ENCODE data around the gene RAMACL. TPM values are rescaled to one million over a fixed set of nuclear protein-coding genes. Genes with fewer than 3 reads are reported as not detected.

RAMACL gene
- total RNA-seq, 1 experiment from 2014 or later = 0.13 TPM

DNA sequence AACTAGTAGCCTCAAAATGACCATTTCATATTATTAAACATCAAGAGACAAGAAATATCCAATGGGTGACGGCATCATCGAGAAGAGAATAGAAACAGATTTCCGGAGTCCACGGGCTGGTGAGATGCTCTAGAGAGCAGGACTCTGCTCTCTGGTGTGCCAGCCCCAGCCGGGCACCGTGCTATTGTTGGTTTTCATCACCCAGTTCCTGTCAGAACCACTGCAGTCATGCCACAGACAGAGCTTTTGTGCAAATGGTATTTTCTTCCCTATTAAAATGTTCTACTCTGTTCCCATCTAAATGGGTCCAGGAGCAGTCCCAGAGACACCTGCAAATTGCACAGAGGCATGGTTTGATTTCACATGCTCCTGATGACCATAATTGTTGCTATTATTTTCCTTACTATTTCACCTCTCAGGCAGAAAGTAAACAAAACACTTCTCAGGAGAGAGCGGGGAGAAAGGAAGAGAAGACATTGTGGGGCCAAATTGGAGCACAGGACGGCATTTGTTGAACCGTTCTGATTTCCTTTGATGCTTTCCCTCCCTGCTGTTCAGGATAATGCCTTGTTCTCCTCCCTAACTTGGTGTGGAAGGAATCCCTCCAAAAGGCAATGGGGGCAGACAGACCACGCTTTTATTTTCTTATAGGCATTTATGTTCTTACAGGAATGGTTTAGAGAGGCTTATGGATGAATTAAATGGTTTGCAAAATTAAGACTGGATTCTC is 11.4 kb upstream of the RAMACL start:
- BruUV-seq (replicated peaks) = no TSS peak
- TF ChIP-seq, protein P1, sequence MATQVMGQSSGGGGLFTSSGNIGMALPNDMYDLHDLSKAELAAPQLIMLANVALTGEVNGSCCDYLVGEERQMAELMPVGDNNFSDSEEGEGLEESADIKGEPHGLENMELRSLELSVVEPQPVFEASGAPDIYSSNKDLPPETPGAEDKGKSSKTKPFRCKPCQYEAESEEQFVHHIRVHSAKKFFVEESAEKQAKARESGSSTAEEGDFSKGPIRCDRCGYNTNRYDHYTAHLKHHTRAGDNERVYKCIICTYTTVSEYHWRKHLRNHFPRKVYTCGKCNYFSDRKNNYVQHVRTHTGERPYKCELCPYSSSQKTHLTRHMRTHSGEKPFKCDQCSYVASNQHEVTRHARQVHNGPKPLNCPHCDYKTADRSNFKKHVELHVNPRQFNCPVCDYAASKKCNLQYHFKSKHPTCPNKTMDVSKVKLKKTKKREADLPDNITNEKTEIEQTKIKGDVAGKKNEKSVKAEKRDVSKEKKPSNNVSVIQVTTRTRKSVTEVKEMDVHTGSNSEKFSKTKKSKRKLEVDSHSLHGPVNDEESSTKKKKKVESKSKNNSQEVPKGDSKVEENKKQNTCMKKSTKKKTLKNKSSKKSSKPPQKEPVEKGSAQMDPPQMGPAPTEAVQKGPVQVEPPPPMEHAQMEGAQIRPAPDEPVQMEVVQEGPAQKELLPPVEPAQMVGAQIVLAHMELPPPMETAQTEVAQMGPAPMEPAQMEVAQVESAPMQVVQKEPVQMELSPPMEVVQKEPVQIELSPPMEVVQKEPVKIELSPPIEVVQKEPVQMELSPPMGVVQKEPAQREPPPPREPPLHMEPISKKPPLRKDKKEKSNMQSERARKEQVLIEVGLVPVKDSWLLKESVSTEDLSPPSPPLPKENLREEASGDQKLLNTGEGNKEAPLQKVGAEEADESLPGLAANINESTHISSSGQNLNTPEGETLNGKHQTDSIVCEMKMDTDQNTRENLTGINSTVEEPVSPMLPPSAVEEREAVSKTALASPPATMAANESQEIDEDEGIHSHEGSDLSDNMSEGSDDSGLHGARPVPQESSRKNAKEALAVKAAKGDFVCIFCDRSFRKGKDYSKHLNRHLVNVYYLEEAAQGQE (IDR thresholded peaks at IDR 0.05; ENCODE audit: insufficient read depth in 1 of 2, low read depth in 2 of 2, low read length in 1 of 2) = no peak
- TF ChIP-seq TCF7L2 (IDR thresholded peaks at IDR 0.05; ENCODE audit: low read depth, low read length) (no peak), SIN3A (IDR thresholded peaks at IDR 0.05; ENCODE audit: borderline replicate concordance, insufficient read depth, low read depth, low read length) (no peak), POLR2AphosphoS5 (IDR thresholded peaks at IDR 0.05; ENCODE audit: low read depth, low read length) (no peak)
- TF ChIP-seq, protein P2, sequence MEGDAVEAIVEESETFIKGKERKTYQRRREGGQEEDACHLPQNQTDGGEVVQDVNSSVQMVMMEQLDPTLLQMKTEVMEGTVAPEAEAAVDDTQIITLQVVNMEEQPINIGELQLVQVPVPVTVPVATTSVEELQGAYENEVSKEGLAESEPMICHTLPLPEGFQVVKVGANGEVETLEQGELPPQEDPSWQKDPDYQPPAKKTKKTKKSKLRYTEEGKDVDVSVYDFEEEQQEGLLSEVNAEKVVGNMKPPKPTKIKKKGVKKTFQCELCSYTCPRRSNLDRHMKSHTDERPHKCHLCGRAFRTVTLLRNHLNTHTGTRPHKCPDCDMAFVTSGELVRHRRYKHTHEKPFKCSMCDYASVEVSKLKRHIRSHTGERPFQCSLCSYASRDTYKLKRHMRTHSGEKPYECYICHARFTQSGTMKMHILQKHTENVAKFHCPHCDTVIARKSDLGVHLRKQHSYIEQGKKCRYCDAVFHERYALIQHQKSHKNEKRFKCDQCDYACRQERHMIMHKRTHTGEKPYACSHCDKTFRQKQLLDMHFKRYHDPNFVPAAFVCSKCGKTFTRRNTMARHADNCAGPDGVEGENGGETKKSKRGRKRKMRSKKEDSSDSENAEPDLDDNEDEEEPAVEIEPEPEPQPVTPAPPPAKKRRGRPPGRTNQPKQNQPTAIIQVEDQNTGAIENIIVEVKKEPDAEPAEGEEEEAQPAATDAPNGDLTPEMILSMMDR (IDR thresholded peaks at IDR 0.05) = no peak
- ChIA-PET POLR2A (no interaction called here), CTCF (no interaction called here)
- no peaks in the 10 kb centered on the region; the same call in 1 of the 2 replicates for H3K27me3 ChIP-seq (ENCODE audit: control insufficient read depth, insufficient read depth, low read length)
- DNase-seq (ENCODE audit: low read depth, low spot score) (no peak), ATAC-seq (no peak)
- H3K4me3 ChIP-seq (ENCODE audit: low read depth in 2 of 2, low read length in 2 of 2) = no peak overlapping the region
- no peaks in the 10 kb centered on the region for H3K36me3 ChIP-seq (ENCODE audit: control insufficient read depth, insufficient read depth, low read length)
- no peak overlapping the region for H3K27ac ChIP-seq (ENCODE audit: low read length)
- in situ Hi-C loops (cut with HindIII; ENCODE audit: low pct_unique_long_range_greater_than_20kb, low sequenced_read_pairs) = no loop called here
- H3K4me1 ChIP-seq (ENCODE audit: control insufficient read depth, insufficient read depth, low read length) = no peaks in the 10 kb centered on the region
- no peaks in the 10 kb centered on the region for H3K9me3 ChIP-seq (ENCODE audit: control insufficient read depth, insufficient read depth, low read depth, low read length)
- intact Hi-C loops (cut with micrococcal nuclease; ENCODE audit: unreplicated experiment) = no loop called here

DNA sequence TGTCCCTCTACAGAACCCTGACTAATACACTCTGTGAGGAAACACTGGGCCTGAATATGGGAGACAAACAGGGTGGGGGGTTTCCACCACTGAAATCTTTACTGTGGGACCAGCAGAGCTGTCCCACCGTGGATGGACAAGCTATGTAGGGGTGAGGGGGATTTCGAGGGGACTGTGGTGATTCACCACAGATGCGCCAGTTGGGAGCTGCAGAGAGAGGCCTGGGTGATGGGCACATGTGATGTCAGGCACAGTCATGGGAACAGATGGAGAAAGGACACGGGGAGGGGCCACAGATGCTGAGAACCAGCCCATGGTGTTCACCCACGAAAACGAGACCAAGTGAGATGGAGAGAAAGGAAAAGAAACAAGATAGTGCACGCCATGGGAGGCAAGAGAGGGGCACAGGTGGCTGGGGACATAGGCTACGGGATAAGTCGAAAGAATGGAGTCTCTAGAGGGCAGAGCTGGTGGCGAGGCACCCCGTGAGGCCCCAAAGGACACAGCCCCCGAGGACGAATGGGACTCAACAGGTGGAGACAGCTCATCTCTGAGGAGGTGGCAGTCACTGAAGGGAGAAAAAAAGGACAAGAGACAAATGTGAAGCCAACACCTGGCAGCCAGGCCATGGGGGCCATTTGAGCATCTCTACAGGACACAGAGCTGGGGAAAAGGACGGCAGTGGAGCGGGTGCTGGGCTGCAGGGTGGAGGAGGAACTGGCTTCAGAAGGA is 10.5 kb upstream of the RAMACL start:
- ChIA-PET POLR2A (no interaction called here), CTCF (no interaction called here)
- ATAC-seq = no peak
- no peak overlapping the region for H3K27ac ChIP-seq (ENCODE audit: low read length)
- DNase-seq (ENCODE audit: low read depth, low spot score) = no peak
- H3K4me1 ChIP-seq (ENCODE audit: control insufficient read depth, insufficient read depth, low read length) = no peaks in the 10 kb centered on the region
- BruUV-seq (replicated peaks) = no TSS peak
- in situ Hi-C loops (cut with HindIII; ENCODE audit: low pct_unique_long_range_greater_than_20kb, low sequenced_read_pairs) (no loop called here), intact Hi-C loops (cut with micrococcal nuclease; ENCODE audit: unreplicated experiment) (no loop called here)
- no peaks in the 10 kb centered on the region for H3K9me3 ChIP-seq (ENCODE audit: control insufficient read depth, insufficient read depth, low read depth, low read length)
- no peak overlapping the region for H3K4me3 ChIP-seq (ENCODE audit: low read depth in 2 of 2, low read length in 2 of 2)
- no peaks in the 10 kb centered on the region for H3K36me3 ChIP-seq (ENCODE audit: control insufficient read depth, insufficient read depth, low read length)
- no peak for TF ChIP-seq TCF7L2 (IDR thresholded peaks at IDR 0.05; ENCODE audit: low read depth, low read length)
- no peak for TF ChIP-seq POLR2AphosphoS5 (IDR thresholded peaks at IDR 0.05; ENCODE audit: low read depth, low read length)
- no peak for TF ChIP-seq SIN3A (IDR thresholded peaks at IDR 0.05; ENCODE audit: borderline replicate concordance, insufficient read depth, low read depth, low read length)
- TF ChIP-seq, protein P1 (IDR thresholded peaks at IDR 0.05; ENCODE audit: insufficient read depth in 1 of 2, low read depth in 2 of 2, low read length in 1 of 2) = no peak
- TF ChIP-seq, protein P2 (IDR thresholded peaks at IDR 0.05) = no peak
- H3K27me3 ChIP-seq (ENCODE audit: control insufficient read depth, insufficient read depth, low read length) = no peaks in the 10 kb centered on the region; the same call in 1 of the 2 replicates
